Gastroesophageal sphincter (tissue), 4 donors: ENCODE data around the gene RAMACL. TPM values are rescaled to one million over a fixed set of nuclear protein-coding genes. Genes with fewer than 3 reads are reported as not detected.

Source experiments
- ATAC-seq: fragments of 150-250 bp; one replicate; pipeline ENCODE4 v1.9.1; 2016; ENCODE audit warnings: mild to moderate bottlenecking, moderate library complexity
- H3K27ac ChIP-seq, 4 donors: fragments of 200-600 bp; sonication (generic) in 3 of 4; 1 replicate in 3 of 4; 2 replicates in 1 of 4; pipeline ENCODE4 v1.5.1; 2016 to 2019
- H3K27me3 ChIP-seq: fragments of 200-600 bp; sonication (generic); one replicate; pipeline ENCODE4 v1.5.1; 2019
- H3K36me3 ChIP-seq, 2 donors: fragments of 200-600 bp; sonication (generic); one replicate each; pipeline ENCODE4 v1.5.1; 2019; ENCODE audit warnings: control low read depth in 1 of 2
- H3K4me1 ChIP-seq, 3 donors: fragments of 200-600 bp; sonication (generic); 1 replicate in 2 of 3; 2 replicates in 1 of 3; pipeline ENCODE4 v1.5.1; 2016 to 2019; ENCODE audit warnings: control low read depth in 2 of 3
- H3K4me3 ChIP-seq, 2 donors: fragments of 200-600 bp; sonication (generic); one replicate each; pipeline ENCODE4 v1.5.1; 2019; ENCODE audit warnings: mild to moderate bottlenecking in 1 of 2, moderate library complexity in 1 of 2
- H3K9me3 ChIP-seq, 3 donors: fragments of 200-600 bp; sonication (generic); one replicate each; pipeline ENCODE4 v1.5.1; 2017 to 2019; ENCODE audit warnings: control low read depth in 2 of 3
- EP300 ChIP-seq: sonication (generic); formaldehyde crosslinking; IDR thresholded peaks from one replicate; pipeline ENCODE4 v1.6.1; 2017; ENCODE audit warnings: antibody characterized with exemption, mild to moderate bottlenecking
- POLR2A ChIP-seq, 2 donors: fragments of 450-650 bp; IDR thresholded peaks; one replicate each; pipeline ENCODE4 v1.6.1; 2017; ENCODE audit warnings: antibody characterized with exemption in 2 of 2, mild to moderate bottlenecking in 2 of 2, moderate library complexity in 1 of 2
- POLR2AphosphoS5 ChIP-seq: sonication (generic); formaldehyde crosslinking; IDR thresholded peaks from one replicate; pipeline ENCODE4 v1.6.1; 2017; ENCODE audit warnings: antibody characterized with exemption
- WGBS, 2 donors: methylation state at CpG; one replicate each; pipeline ENCODE4 v1.1.5; 2018; ENCODE audit warnings: low coverage in 1 of 2; 5-methylcytosine and 5-hydroxymethylcytosine counted together
- total RNA-seq, 4 donors: library from RNA; depleted of rRNA; stranded (reverse); fragments of >200 nt; gene quantifications; one replicate each; pipeline ENCODE4 v1.1.0, GENCODE V29; 2016
- TF ChIP-seq, protein P1 (sequence below), 4 experiments: fragments of 200-600 bp in 2 of 4; fragments of 450-650 bp in 2 of 4; sonication (generic) in 1 of 4; IDR thresholded peaks; one replicate each; pipeline ENCODE4 v1.5.1; 2017 to 2019; ENCODE audit warnings: antibody characterized with exemption in 4 of 4, mild to moderate bottlenecking in 2 of 4, moderate library complexity in 2 of 4

The RAMACL gene
- total RNA-seq, 4 donors from 2014 or later, result 0.27 to 2.5 (median 1.7) TPM

DNA sequence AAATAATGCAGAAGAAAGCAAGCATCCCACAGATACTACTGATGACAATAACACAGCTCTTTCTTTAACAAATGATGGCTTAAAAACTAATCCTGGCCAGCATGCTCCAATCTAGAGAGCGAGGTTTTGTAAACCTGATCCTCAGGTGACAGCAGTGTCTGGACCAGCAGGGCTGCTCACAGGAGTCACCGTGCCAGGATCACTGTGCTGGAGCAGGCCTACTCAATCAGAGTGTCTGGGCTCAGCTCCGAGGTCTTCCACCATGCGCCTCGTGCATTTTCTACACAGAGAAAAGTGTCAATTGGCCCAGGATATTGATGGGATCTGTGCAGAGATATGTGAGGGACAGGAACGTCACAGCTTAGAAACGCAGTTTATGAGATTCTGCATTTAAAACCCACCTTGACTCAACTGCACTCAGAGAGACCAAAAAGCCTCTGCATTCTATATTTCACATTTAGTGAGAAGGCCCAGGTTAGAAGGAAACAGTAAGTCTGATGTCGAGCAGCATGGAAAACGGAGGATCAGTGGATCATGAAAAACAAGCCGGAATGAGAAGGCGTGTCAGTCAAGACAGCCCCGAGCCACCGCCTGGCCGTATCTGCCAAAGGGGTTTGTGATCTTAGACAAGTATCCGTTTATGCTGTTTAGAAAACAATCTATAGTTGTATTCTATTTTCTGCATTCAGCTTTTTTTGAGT lies 7.8 kb downstream of the RAMACL start:
- H3K27me3 ChIP-seq, result no peaks in the 10 kb centered on the region
- peaks cover 0 to 8% (median 0%) of the 10 kb centered on the region in 3 donors for H3K9me3 ChIP-seq
- ATAC-seq, result no peak
- TF ChIP-seq, protein P1, sequence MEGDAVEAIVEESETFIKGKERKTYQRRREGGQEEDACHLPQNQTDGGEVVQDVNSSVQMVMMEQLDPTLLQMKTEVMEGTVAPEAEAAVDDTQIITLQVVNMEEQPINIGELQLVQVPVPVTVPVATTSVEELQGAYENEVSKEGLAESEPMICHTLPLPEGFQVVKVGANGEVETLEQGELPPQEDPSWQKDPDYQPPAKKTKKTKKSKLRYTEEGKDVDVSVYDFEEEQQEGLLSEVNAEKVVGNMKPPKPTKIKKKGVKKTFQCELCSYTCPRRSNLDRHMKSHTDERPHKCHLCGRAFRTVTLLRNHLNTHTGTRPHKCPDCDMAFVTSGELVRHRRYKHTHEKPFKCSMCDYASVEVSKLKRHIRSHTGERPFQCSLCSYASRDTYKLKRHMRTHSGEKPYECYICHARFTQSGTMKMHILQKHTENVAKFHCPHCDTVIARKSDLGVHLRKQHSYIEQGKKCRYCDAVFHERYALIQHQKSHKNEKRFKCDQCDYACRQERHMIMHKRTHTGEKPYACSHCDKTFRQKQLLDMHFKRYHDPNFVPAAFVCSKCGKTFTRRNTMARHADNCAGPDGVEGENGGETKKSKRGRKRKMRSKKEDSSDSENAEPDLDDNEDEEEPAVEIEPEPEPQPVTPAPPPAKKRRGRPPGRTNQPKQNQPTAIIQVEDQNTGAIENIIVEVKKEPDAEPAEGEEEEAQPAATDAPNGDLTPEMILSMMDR (IDR thresholded peaks at IDR 0.05), result no peak
- TF ChIP-seq POLR2AphosphoS5, result no peak
- no peak for TF ChIP-seq POLR2A (IDR thresholded peaks at IDR 0.05)
- no peak for TF ChIP-seq EP300
- WGBS, 2 donors, result 87 to 97% methylated on average over 3 to 12 of the region's 15 CpGs
- no peak overlapping the region for H3K27ac ChIP-seq
- H3K4me1 ChIP-seq, result no peaks in the 10 kb centered on the region
- no peak overlapping the region for H3K4me3 ChIP-seq
- peaks cover 0 to 5% of the 10 kb centered on the region in 2 donors for H3K36me3 ChIP-seq

DNA sequence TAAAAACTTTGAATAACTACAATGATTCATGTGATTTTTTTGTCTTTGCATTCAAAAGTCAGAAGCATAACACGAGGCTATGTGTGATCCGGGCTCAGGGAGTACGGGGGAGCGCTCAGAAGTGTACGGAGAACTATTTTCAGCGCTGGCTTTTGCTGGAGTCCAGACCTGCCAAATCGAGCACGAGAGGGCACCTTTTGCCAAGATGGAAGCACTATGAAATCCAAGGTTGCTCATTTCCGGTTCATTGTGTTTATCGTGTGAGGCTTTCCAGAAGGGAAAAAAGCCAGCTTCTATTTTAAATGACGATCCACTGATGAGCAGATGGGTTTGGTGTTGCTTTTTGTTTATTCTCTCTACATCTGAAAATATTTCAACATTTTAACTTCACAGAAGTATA lies 11.3 kb downstream of the RAMACL start:
- peak; percentile 82 for ATAC-seq
- peak; percentile 41 for TF ChIP-seq POLR2AphosphoS5
- no peak for TF ChIP-seq EP300
- no peak for TF ChIP-seq POLR2A (IDR thresholded peaks at IDR 0.05)
- TF ChIP-seq, protein P1 (IDR thresholded peaks at IDR 0.05), result no peak
- Histone ChIP-seq H3K4me3 (no peak overlapping the region), H3K36me3 (peaks cover 0 to 5% of the 10 kb centered on the region in 2 donors), H3K27me3 (no peaks in the 10 kb centered on the region), H3K9me3 (peaks cover 0 to 8% (median 0%) of the 10 kb centered on the region in 3 donors), H3K27ac (peak overlapping the region in 3 of 4 donors; percentile 55 to 58 (median 55)), H3K4me1 (peaks cover 0 to 8% (median 0%) of the 10 kb centered on the region in 3 donors)
- WGBS, 2 donors, result 64 to 66% methylated on average over 5 to 11 of the region's 11 CpGs

DNA sequence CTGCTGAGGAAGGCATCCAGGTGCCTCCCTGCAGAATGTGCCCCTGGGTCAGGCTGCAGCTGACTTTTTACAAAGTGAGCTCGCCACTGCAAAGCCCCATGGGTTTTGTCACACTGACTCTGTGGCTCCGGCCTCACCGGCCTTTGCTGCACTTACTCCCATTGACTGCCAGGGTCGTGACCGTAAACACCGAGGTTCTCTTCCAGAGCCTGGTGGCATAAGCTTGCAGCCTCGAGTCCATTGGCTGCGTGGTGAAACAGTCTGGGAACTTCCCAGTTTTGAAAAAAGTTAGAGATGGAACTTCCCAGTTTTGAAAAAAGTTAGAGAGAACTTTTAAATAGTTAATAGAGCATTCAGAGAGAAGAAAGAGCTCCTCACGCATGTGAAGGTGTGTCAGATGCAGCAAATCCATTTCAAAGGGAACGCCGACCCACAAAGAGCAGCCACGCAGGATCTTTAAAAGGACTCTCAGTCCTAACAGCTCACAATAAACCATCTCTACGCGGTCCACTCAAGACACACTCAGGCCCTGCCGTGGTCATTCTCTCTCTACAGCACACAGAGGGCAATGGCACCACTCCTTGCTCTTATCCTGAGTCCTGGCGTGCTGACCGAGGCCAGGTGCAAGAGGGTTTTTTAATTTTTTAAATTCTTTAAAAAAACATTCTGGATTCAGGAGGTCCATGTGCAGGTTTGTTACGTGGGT lies 12.8 kb downstream of the RAMACL start:
- no peaks in the 10 kb centered on the region for H3K27me3 ChIP-seq
- TF ChIP-seq POLR2AphosphoS5 (no peak), EP300 (no peak), POLR2A (IDR thresholded peaks at IDR 0.05) (no peak)
- TF ChIP-seq, protein P1 (IDR thresholded peaks at IDR 0.05), result no peak
- peaks cover 0 to 8% (median 0%) of the 10 kb centered on the region in 3 donors for H3K4me1 ChIP-seq
- no peak overlapping the region for H3K4me3 ChIP-seq
- peaks cover 0 to 5% of the 10 kb centered on the region in 2 donors for H3K36me3 ChIP-seq
- peaks cover 0 to 8% (median 0%) of the 10 kb centered on the region in 3 donors for H3K9me3 ChIP-seq
- no peak for ATAC-seq
- 90 to 94% methylated on average over 13 to 17 of the region's 18 CpGs for WGBS, 2 donors
- H3K27ac ChIP-seq, result no peak overlapping the region

DNA sequence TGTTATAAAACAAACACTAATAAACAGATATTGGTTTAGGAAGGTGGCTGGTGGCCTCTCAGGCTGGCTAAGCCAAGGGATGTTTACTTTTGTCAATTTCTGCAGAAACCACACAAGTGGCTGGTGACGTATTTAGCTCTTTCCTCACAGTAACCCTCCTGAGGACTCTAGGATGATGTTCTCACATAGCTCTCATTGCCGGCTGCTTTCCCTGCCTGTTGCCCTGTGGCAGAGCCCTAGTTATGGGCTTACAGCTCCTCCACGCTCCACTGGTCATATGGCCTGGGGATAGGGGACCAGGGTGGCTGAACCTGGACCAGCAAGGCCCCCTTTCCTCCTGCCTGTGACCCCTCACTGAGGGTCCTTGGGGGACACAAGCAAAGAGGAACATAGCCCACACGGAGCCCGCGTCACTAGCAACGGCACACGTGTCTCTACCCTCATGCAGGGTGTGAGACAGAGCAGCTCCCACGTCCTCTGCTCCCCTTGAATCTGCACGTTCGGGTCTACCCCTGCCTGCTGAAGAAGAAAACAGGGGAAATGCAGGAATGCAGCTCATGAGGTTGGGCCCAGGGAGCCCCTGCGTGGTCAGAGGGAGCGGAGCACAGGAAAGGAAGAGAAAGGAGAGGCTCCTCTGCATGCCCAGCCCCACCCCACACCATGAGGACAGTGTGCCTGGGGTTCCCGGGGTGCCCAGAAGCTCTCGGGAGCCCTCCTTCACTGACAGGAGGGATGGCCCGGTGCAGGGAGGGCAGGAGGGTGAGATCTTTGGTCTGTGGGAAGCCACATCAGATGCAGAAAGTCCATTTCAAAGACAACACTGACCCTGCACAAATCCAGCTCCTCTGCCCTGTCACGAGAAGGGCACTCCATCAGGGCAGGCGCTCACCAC lies 13.9 kb downstream of the RAMACL start:
- TF ChIP-seq POLR2AphosphoS5 (no peak), EP300 (no peak), POLR2A (IDR thresholded peaks at IDR 0.05) (no peak)
- TF ChIP-seq, protein P1 (IDR thresholded peaks at IDR 0.05), result no peak
- H3K9me3 ChIP-seq, result peaks cover 0 to 8% (median 0%) of the 10 kb centered on the region in 3 donors
- 50 to 83% methylated on average over 1 to 2 of the region's 18 CpGs for WGBS, 2 donors
- peaks cover 0 to 8% (median 0%) of the 10 kb centered on the region in 3 donors for H3K4me1 ChIP-seq
- peaks cover 0 to 5% of the 10 kb centered on the region in 2 donors for H3K36me3 ChIP-seq
- H3K27me3 ChIP-seq, result no peaks in the 10 kb centered on the region
- H3K27ac ChIP-seq, result no peak overlapping the region
- no peak overlapping the region for H3K4me3 ChIP-seq
- peak; percentile 42 for ATAC-seq
